ENCODE measurements around the gene MRPL18. TPM values are rescaled to one million over a fixed set of nuclear protein-coding genes. Genes with fewer than 3 reads are reported as not detected.

The MRPL18 gene
- total and polyA plus RNA-seq, 2 donors (not counting 1 experiment from before 2014, with no cell fraction given), result 80.4 to 87.1 TPM

- H3K79me2 ChIP-seq (ENCODE audit: control insufficient read depth, insufficient read depth, low read length), result no peaks in the 10 kb centered on the region
- H3K4me3 ChIP-seq (replicated peaks in 1 of 4; ENCODE audit: control extremely low read depth in 1 of 4, insufficient read depth in 1 of 4, low read depth in 3 of 4, low read length in 4 of 4), result no peak overlapping the region
- no peak for TF ChIP-seq EZH2 (IDR thresholded peaks at IDR 0.05; ENCODE audit: low read length, missing control alignments)
- no peak for TF ChIP-seq CTCF (conservative IDR thresholded peaks at IDR 0.05 in 1 of 2, IDR thresholded peaks at IDR 0.05 in 1 of 2; ENCODE audit: low read depth in 1 of 2, low read length in 2 of 2)
These were observed 42.7 kb downstream of the MRPL18 start for GRCh38 chr6:159832946-159833345.

GRCh38 chr6:159833556-159833955, 43.3 kb downstream of the MRPL18 start:
- H3K79me2 ChIP-seq (ENCODE audit: control insufficient read depth, insufficient read depth, low read length), result no peaks in the 10 kb centered on the region
- no peak overlapping the region for H3K9ac ChIP-seq (ENCODE audit: insufficient read depth, low read length)
- H3K9me3 ChIP-seq (ENCODE audit: control insufficient read depth, insufficient read depth, low read depth, low read length), result no peaks in the 10 kb centered on the region
- H3K36me3 ChIP-seq (ENCODE audit: control insufficient read depth, insufficient read depth, low read length), result no peaks in the 10 kb centered on the region
- H4K20me1 ChIP-seq (ENCODE audit: control insufficient read depth, extremely low read depth, insufficient read depth, low read length), result no peaks in the 10 kb centered on the region
- no peaks in the 10 kb centered on the region for H3K4me1 ChIP-seq (ENCODE audit: control insufficient read depth, extremely low read depth, insufficient read depth, low read length)
- H3K4me2 ChIP-seq (ENCODE audit: extremely low read depth, insufficient read depth, low read length), result no peak overlapping the region
- H3K4me3 ChIP-seq (replicated peaks in 1 of 4; ENCODE audit: control extremely low read depth in 1 of 4, insufficient read depth in 1 of 4, low read depth in 3 of 4, low read length in 4 of 4), result no peak overlapping the region
- peak in 1 of 2 donors; percentile 5 for DNase-seq (ENCODE audit: low read depth in 2 of 2)
- H2AFZ ChIP-seq (ENCODE audit: low read length), result no peak overlapping the region
- H3K27ac ChIP-seq (ENCODE audit: insufficient read depth, low read length), result no peak overlapping the region
- TF ChIP-seq EZH2 (IDR thresholded peaks at IDR 0.05; ENCODE audit: low read length, missing control alignments) (no peak), CTCF (conservative IDR thresholded peaks at IDR 0.05 in 1 of 2, IDR thresholded peaks at IDR 0.05 in 1 of 2; ENCODE audit: low read depth in 1 of 2, low read length in 2 of 2) (peak in 1 of 2 donors; percentile 5)
- H3K27me3 ChIP-seq (ENCODE audit: control insufficient read depth, insufficient read depth, low read length), result no peaks in the 10 kb centered on the region

More at GRCh38 chr6:159832946-159833345, 42.7 kb downstream of the MRPL18 start:
- no peaks in the 10 kb centered on the region for H3K36me3 ChIP-seq (ENCODE audit: control insufficient read depth, insufficient read depth, low read length)
- no peak overlapping the region for H2AFZ ChIP-seq (ENCODE audit: low read length)
- no peaks in the 10 kb centered on the region for H3K9me3 ChIP-seq (ENCODE audit: control insufficient read depth, insufficient read depth, low read depth, low read length)
- no peak overlapping the region for H3K4me2 ChIP-seq (ENCODE audit: extremely low read depth, insufficient read depth, low read length)
- H3K27me3 ChIP-seq (ENCODE audit: control insufficient read depth, insufficient read depth, low read length), result no peaks in the 10 kb centered on the region
- H3K9ac ChIP-seq (ENCODE audit: insufficient read depth, low read length), result no peak overlapping the region
- no peak overlapping the region for H3K27ac ChIP-seq (ENCODE audit: insufficient read depth, low read length)
- H3K4me1 ChIP-seq (ENCODE audit: control insufficient read depth, extremely low read depth, insufficient read depth, low read length), result no peaks in the 10 kb centered on the region
- no peaks in the 10 kb centered on the region for H4K20me1 ChIP-seq (ENCODE audit: control insufficient read depth, extremely low read depth, insufficient read depth, low read length)
- no peak for DNase-seq (ENCODE audit: low read depth in 2 of 2)

DNA sequence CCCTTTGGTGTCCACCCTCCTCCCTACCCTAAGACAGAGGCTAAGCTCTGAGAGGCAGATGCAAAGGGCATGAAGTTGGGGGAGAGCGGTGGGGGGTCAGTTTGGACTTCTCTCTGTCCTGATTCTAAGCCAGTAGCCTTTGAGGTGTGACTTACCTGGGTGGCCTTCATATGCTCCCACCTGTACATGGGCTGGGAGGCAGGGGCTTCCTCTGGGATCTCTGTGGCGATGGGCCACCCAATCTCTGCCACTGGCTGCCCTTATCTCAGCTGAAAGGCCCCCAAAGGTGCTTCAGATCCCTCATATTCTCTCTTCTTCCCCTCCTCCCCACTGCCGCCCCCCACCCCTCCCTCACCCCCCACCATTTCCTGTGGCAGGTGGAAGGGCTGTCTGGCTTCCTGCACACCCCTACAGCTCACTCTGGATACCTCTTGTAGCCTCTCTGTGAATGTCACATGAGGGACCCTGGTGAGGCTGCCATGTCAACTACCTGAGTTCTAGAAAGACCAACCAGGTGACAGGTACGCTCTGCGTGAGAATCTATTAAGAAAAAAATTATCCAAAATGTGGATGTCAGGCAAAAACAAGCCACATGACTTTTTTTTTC, 43.8 kb downstream of the MRPL18 start:
- H3K9ac ChIP-seq (ENCODE audit: insufficient read depth, low read length), result no peak overlapping the region
- no peaks in the 10 kb centered on the region for H3K36me3 ChIP-seq (ENCODE audit: control insufficient read depth, insufficient read depth, low read length)
- TF ChIP-seq CTCF (conservative IDR thresholded peaks at IDR 0.05 in 1 of 2, IDR thresholded peaks at IDR 0.05 in 1 of 2; ENCODE audit: low read depth in 1 of 2, low read length in 2 of 2) (no peak), EZH2 (IDR thresholded peaks at IDR 0.05; ENCODE audit: low read length, missing control alignments) (no peak)
- H3K4me2 ChIP-seq (ENCODE audit: extremely low read depth, insufficient read depth, low read length), result no peak overlapping the region
- H4K20me1 ChIP-seq (ENCODE audit: control insufficient read depth, extremely low read depth, insufficient read depth, low read length), result no peaks in the 10 kb centered on the region
- H3K9me3 ChIP-seq (ENCODE audit: control insufficient read depth, insufficient read depth, low read depth, low read length), result no peaks in the 10 kb centered on the region
- H3K4me1 ChIP-seq (ENCODE audit: control insufficient read depth, extremely low read depth, insufficient read depth, low read length), result no peaks in the 10 kb centered on the region
- H2AFZ ChIP-seq (ENCODE audit: low read length), result no peak overlapping the region
- no peak overlapping the region for H3K27ac ChIP-seq (ENCODE audit: insufficient read depth, low read length)
- no peak overlapping the region for H3K4me3 ChIP-seq (replicated peaks in 1 of 4; ENCODE audit: control extremely low read depth in 1 of 4, insufficient read depth in 1 of 4, low read depth in 3 of 4, low read length in 4 of 4)
- no peak for DNase-seq (ENCODE audit: low read depth in 2 of 2)
- no peaks in the 10 kb centered on the region for H3K27me3 ChIP-seq (ENCODE audit: control insufficient read depth, insufficient read depth, low read length)
- no peaks in the 10 kb centered on the region for H3K79me2 ChIP-seq (ENCODE audit: control insufficient read depth, insufficient read depth, low read length)

All from fibroblast of lung (primary cell).